MV-4-11 (cell line): ENCODE data around the gene ZDHHC14.
"Not testable (repeated sequence)": the region's sequence is repeated elsewhere in the genome, so short reads cannot be mapped to it uniquely, and the experiment has no call there.

Source experiments
- DNase-seq: peaks from one replicate; lab custom pipeline; 2025; lab: John Stamatoyannopoulos, UW

The ZDHHC14 gene

GRCh38 chr6:157571269-157571668 lies 190.3 kb downstream of the ZDHHC14 start:
- no peak for DNase-seq

GRCh38 chr6:157571950-157572349 lies 191.0 kb downstream of the ZDHHC14 start:
- no peak for DNase-seq

GRCh38 chr6:157574851-157575424 lies 193.9 kb downstream of the ZDHHC14 start:
- DNase-seq = no peak

- DNase-seq = no peak
Measured at GRCh38 chr6:157575436-157576145, 194.6 kb downstream of the ZDHHC14 start.

- not testable (repeated sequence) for DNase-seq
Measured at GRCh38 chr6:157576991-157577390, 196.0 kb downstream of the ZDHHC14 start.

GRCh38 chr6:157578527-157578926 lies 197.5 kb downstream of the ZDHHC14 start:
- DNase-seq = not testable (repeated sequence)

GRCh38 chr6:157579467-157580031 lies 198.6 kb downstream of the ZDHHC14 start:
- no peak for DNase-seq

- no peak for DNase-seq
Measured at GRCh38 chr6:157584036-157584435, 203.0 kb downstream of the ZDHHC14 start.

- DNase-seq = no peak
Measured at GRCh38 chr6:157585274-157586087, 204.5 kb downstream of the ZDHHC14 start.

- DNase-seq = no peak
Measured at GRCh38 chr6:157586088-157586414, 205.1 kb downstream of the ZDHHC14 start.

- no peak for DNase-seq
Measured at GRCh38 chr6:157586476-157587126, 205.6 kb downstream of the ZDHHC14 start.

- DNase-seq = no peak
Measured at GRCh38 chr6:157587127-157587926, 206.3 kb downstream of the ZDHHC14 start.

- DNase-seq = not testable (repeated sequence)
Measured at GRCh38 chr6:157590654-157591053, 209.7 kb downstream of the ZDHHC14 start.

- no peak for DNase-seq
Measured at GRCh38 chr6:157592541-157592940, 211.6 kb downstream of the ZDHHC14 start.

- DNase-seq = no peak
Measured at GRCh38 chr6:157592980-157593379, 212.0 kb downstream of the ZDHHC14 start.

- no peak for DNase-seq
Measured at GRCh38 chr6:157593596-157593995, 212.6 kb downstream of the ZDHHC14 start.

- no peak for DNase-seq
Measured at GRCh38 chr6:157594292-157594691, 213.3 kb downstream of the ZDHHC14 start.

- DNase-seq = no peak
Measured at GRCh38 chr6:157595768-157596167, 214.8 kb downstream of the ZDHHC14 start.

GRCh38 chr6:157596461-157596860 lies 215.5 kb downstream of the ZDHHC14 start:
- DNase-seq = no peak

- no peak for DNase-seq
Measured at GRCh38 chr6:157596886-157597285, 215.9 kb downstream of the ZDHHC14 start.
